ENCODE data around the gene RPL18.
A peak's percentile ranks its signal among the peaks of the same experiment; 100 is the strongest.
"Not testable (repeated sequence)": the region's sequence is repeated elsewhere in the genome, so short reads cannot be mapped to it uniquely, and the experiment has no call there.

The RPL18 gene

DNA sequence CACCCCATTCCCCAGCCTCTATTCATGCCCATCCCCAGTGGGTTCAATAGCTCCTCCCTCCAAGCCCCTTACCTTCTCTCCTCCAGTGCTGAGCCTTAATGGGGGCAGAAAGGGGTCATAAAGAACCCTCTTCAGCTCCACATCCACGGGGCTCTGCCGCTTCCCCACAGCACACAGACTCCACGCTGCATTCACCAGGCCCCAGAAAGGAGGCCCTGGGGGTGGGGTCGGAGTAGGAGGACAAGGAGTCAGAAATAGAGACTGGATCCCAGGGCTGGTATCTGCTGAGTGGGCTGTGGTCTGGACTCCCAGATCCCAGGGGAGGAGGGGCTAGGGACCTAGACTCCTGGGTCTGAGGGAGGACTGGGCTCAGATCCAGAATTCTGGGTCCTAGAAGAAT lies 25.4 kb upstream of the RPL18 start:
- no peak for DNase-seq

DNA sequence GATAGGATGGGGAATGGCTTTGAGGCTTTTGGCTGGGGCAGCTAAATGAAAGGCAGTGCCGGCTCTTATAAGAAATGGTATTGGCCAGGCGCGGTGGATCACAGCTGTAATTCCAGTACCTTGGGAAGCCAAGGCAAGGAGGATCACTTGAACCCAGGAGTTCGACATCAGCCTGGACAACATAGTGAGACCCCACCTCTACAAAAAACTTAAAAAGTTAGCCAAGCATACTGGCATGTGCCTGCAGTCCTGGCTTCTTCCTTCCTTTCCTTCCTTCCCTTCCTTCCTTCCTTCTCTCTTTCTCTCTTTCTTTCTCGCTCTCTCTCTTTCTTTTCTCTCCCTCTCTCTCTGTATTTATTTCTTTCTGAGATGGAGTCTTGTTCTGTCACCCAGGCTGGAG lies 23.9 kb upstream of the RPL18 start:
- DNase-seq = no peak

DNA sequence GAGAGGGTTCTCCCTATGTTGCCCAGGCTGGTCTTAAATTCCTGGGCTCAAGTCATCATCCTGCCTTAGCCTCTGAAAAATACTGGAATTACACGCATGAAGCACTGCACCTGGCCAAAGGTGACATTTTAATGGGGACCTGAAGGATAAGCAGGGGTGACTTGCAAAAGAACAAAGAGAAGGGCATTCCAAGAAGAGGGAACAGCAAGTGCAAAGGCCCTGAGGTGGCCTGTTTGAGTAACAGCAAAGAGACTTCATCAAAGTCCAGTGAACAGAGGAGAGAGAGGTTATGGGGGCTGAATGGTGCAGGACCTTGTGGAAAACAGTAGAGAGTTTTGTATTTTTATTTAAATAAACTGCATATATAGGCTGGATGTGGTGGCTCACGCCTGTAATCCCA lies 22.9 kb upstream of the RPL18 start:
- no peak for DNase-seq

DNA sequence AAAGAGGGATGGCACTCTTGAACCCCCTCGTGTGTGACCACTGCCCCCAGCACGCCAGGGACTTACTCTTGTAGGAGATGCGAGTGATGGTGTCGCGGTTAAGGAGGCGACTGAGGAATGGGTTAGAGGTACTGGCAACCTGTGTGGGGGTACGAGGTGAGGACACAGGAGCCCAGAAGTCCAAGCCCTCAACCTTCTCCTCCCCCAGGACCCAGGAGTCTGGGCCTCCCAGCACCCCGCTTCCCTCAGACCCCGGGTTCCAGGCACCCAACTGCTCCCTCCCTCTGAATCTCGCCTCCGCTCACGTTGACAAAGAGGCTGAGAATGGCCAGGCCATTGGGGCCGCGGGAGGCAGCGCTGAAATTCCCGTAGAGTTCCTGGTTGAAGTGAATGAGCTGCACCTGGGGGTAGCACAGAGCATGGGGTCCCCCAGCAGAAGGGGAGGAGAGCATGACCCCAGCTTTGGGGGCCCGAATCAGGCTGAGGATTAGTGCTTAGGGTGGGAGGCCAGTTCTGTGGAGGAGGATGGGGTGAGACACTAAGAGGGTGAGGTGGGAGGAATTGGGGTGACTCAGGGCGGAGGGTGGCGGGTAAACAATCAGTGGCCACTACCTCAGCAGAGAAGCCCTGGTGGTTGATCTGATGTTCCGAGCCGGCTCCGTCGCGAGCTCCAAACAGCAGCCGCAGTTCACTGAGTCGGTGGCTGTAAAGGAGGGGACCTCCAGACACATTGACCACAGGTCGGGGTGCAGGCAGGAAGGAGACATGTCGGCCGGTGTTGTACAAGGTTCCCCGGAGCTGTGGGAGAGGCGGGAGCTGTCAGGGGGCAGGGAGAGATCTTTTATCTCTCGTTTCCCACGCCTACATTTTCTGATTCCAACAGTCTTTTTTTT lies 20.8 kb upstream of the RPL18 start:
- DNase-seq = no peak

DNA sequence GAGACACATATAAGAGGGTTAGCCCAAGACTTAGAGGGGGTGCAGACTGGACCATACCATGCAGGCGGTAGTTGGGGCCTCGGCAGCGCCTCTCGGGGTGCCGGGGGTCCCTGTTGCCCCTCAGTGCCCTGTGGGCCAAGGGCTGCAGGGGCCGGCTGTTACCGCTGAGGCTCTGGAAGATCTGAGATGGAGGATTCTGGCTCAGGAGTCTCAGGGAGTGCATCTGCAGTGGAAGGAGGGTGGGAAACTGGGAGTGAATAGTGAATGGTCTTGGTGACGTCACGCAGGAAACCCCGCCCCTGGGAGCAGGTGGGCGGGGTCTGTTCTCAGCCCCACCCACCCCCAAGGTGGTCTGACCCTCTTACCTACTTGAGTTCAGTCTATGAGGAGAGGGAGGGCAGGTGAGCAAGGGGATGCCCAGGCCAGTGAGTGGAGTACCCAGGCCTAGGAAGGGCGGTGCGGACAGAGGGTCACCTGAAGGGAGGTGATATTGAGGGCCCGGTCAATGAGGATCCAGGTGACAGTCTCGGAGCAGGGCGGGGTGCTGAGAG lies 19.9 kb upstream of the RPL18 start:
- DNase-seq = peak; percentile 38

DNA sequence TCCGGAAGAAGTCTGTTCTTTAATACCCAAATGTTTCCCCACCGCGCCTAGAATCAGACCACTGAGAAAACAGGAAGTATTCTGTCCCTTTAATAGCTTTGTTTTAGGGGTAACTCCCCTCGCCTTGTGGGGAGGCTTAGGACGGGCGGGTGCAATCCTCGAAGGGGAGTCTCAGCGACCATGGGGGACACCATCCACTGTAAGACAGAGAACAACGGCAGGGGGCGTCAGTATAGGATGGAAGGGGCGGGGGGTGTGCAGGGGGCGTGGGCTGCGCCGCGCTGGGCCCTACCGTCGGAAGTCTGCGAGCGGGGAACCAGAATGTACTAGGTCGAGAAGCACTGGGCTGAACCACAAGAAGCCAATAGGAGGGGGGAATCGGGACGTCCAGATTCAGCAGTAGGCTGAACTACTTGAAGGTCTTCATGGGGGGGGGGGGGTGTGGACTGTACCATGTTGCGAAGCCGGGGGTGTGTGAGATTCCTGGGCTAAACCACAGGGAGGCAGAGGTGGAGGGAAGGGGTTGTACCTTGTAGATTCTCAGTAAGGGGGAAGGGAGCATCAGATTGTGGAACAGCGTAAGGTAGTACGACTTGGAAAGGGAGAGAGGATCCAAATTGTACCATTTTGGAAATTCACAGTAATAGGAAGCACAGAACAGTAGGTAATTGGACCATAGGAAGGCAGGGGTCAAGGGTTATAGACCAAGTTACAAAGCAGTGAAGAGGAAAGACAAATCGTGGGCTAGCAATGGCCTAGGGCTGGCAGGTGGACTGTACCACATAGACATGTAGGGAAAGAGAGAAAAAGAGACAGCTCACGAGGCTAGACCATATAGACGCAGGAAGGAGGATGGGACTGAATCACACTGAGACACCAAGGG lies 19.2 kb upstream of the RPL18 start:
- peak; percentile 96 for DNase-seq

DNA sequence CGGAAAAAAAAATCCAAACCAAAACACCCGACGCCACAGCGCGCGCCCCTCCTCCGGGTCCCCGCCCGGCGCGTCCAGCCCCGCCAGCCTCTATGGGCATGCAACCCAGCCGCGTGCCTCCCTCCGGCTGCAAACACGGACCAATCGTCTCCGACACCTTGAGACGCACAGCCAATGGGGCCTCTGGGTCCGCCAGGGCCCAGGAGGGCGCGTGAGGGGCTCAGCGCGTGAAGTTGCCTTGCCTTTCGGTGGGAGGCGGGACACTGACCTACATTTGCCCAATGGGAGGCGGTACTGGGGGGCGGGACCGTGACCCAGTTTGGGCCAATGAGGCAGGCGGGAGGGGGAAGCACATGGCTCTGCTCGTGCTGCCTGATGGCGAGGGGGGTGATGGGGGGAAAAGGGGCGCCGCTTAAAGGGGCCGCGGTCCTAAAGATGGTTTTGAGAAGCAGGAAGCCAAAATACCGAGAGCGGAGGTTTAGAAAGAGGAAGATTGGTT lies 18.5 kb upstream of the RPL18 start:
- peak; percentile 100 for DNase-seq

DNA sequence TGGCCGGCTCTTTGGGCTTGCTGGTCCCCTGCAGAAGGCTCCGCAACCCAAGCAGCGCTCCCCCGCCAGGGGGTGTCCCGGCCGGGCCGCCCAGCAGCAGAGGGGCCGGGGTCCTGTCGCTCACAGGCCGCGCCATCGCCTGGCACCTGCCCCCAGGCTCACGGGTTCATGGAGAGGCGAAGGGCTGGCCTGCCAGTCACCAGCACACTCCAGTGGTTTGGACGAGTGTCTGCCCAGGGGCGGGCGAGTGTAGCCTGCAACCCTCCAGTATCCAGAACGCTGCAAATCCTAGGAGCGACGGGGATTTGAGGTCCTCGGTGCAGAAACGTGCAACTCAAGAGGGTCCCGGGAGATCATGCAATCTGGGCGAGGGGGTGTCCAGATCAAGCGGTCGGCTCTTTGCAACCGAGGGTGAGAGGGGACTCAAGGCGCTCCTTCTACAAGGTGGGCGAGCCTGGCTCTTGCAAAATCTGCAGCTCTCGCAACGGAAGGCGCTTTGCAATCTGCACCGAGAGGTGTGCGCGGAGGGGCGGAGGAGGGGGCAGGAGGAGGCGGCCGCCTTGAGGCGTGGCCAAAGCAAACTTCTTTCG lies 18.0 kb upstream of the RPL18 start, which contains the start of gene DBP:
Gene DBP, minus strand, starts transcription at position 521 of the 590 bp plus-strand sequence. Its CDS starts 385 bp downstream, at position 136.
- no peak for DNase-seq

DNA sequence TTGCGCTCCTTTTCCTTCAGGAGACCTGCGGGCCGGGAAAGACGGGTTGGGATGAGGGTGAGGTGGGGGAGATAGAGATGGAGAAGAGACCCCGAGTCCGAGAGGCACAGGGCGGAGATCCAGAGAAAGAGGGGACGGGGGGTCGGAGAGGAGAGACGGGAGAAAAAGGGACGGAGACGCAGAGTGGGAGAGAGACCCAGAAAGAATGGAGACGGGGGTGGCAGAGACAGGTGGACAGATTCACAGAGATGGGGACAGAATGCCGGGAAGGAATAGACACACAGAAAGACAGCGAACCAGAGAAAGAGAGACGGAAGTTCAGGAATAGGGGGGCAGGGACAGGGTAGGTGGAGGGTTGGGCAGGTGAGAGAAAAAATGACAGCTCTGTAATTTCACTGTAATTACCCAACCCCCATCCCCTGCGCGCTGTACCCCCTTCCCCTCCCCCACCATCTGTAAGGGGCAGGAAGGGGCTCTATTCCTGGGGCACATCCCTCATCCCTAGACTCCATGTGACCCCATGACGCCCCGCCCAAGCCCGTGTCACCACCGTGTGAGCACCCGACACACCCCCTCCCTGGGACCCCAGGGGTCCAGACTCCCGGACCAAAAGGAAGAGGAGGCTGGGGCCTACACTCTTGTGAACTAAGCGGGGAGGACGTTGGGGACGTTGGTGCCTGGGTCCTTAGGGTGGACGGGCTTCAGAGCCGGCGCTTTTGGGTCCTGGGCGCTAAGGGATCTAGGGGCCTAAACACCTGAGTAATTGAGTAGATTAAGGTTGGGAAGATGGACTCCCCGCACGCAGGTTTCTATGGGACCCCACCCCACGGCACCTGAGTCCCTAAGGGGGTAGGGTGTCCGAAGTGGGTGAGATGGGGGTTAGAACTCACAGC lies 17.2 kb upstream of the RPL18 start:
- peak; percentile 63 for DNase-seq

DNA sequence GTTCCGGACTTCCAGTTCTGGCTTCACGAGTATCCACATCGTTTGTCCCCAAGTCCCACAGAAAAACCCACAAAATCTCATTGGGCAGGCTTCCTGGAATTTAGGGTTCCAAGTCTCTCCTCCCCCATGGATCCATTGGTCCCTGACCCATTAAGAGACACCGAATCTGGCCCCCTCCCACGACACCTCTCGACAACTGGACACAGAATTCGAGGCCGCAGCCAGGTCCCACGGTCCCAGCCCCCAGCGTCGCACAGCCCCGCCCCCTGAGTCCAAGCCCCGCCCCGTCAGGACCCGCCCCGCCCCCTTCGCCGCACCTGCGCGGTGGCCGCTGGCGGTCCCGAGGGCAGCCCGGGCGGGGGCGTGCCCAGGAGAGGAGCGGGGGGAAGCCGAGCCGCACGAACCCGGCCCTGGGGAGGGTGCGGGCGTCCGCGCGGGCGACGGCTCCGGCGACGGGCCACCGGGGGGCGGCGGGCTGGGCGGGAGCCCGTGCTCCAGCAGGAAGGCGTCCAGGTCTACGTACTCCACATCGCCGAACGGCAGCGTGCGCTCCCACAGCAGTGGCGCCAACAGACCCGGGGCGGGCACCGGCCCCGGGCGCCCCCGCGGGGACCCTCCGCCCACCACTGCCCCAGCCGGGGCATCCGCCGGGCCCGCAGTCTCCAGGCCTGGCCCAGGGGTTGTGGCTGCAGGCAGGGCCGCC lies 16.4 kb upstream of the RPL18 start:
- DNase-seq = peak; percentile 84

DNA sequence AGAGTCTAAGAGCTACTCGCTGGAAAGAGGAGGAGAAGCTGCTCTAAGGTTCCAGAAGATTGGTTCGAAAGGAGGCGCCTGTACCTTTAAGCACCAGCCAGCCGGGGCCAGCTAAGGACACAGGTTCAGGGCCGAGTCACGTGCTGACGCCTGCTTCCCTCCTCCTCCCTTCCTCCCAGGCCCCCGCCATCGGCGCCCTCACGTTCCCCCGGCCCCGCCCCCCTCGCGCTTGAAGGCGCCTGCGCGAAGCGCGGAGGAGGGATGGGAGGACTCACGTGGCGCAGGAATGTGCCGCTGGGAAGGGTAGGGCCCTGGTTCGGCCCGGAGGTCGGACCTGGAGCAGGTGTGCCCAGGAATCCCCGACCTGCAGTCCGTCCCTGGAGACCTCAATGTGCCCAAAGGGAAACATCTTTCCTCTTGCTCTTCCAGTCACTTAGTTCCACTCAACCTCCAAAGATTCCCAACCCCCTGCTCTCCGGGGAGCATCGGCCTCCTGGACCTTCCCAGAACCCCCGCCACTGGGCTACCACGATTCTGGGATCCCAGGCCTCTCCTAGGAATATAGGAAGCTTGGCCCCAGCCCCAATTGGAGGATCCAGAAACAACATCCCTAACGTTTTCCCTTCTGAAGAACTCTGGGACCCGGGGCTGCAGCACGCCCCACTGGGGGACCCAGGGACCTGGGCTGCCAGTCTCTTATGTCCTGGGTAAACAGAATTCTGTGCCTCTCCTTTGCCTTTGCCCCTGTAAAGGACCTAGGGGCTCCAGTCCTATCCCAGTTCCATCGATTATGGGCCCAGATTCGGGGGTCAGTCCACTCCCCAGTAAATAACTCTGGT lies 15.7 kb upstream of the RPL18 start:
- peak; percentile 99 for DNase-seq

DNA sequence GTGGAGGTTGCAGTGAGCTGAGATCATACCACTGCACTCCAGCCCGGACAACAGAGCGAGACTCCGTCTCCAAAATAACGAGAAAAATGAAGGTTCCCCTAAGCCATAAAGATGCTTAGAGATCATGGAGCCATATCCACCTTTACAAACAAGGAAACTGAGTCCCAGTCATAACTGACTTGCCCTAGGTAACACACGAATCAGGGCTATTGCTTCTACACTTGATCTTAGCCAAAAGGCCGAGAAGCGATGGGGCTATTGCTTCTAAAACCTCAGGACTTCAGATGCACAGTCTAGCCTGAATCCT lies 15.0 kb upstream of the RPL18 start:
- no peak for DNase-seq

DNA sequence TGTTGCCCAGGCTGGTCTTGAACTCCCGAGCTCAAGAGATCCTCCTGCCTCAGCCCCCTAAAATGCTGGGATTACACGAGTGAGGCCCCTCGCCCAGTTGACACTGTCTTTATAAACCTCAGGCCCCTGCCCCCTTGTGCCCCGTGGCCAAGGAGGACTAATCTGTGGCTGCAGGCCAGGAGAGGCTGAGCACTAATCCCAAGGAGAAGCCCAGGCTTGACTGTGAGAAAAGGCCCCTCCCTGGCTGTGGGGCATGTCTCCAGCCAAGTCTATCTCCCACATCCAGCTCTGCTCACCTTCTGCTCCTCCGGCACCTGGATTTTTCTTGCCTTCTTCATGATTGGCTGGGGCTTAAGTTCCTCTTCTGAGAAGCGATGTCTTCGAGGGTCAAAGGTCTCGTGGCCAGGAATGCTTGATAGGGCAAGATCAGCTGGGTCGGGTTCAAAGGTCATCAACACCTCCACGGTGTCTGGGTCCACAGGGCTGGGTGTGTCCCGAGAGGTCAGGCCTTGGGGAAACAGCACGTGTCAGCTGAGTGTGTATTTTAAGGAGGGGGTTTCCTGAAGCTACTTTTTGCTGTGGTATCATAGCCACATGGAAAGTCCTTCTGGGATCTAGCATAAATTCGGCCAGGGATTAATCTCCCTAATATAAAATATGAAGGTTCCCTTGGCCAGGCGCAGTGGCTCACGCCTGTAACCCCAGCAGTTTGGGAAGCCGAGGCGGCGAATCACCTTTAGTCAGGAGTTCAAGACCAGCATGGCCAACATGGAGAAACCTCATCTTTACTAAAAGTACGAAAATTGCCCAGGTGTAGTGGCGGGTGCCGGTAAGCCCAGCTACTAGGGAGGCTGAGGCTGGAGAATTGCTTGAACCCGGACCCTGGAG lies 14.4 kb upstream of the RPL18 start:
- DNase-seq = no peak

DNA sequence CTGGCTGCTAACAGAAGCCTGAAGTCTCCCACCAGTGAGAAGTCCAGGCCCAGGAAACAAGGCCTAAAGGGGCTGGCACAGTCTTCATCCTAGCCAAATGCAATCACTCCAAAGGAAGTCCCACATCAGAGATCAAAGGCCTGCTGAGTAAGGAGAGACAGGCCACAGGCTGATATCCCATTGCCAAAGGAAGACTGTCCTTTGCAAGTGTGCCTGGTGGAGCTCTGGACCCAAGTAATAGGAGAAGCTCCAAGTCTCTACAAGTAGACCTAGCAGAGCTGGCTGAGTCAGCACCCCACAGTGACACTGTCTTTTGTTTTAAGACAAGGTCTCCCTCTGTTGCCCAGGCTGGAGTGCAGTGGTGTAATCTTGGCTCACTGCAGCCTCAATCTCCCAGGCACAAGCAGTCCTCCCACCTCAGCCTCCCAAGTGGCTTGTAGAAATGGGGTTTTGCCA lies 13.7 kb upstream of the RPL18 start:
- DNase-seq = no peak

DNA sequence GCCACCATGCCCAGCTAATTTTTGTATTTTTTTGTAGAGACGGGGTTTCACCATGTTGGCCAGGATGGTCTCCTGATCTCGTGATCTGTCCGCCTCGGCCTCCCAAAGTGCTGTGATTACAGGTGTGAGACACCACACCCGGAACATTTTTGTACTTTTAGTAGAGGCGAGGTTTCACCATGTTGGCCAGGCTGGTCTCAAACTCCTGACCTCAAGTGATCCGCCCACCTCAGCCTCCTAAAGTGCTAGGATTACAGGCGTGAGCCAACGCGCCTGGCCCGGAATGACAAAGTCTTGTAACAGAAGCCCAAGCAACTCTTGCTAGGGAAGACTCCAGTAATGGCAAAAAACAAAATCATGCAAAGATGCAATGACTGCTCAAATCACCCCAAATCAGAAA lies 13.3 kb upstream of the RPL18 start:
- DNase-seq = not testable (repeated sequence)

DNA sequence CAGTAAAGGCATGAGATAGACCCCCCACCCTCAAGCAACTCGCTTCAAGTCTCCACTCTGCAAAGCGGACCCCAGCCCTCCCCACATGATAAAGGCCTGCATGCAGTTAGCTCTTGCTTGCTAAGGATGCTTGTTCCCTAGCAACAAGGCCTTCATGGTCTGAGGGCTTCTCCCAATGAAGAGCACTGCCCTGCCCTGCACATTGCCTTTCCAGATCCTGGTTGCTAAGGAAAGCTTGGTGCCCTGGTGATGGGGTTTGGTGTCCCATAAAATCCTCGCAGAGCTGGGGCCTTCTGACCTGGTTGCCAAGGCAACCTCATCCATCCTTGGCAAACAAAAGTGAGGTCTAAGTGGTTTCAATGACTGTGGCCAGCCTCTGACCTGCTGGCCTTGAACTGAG lies 12.2 kb upstream of the RPL18 start:
- no peak for DNase-seq

DNA sequence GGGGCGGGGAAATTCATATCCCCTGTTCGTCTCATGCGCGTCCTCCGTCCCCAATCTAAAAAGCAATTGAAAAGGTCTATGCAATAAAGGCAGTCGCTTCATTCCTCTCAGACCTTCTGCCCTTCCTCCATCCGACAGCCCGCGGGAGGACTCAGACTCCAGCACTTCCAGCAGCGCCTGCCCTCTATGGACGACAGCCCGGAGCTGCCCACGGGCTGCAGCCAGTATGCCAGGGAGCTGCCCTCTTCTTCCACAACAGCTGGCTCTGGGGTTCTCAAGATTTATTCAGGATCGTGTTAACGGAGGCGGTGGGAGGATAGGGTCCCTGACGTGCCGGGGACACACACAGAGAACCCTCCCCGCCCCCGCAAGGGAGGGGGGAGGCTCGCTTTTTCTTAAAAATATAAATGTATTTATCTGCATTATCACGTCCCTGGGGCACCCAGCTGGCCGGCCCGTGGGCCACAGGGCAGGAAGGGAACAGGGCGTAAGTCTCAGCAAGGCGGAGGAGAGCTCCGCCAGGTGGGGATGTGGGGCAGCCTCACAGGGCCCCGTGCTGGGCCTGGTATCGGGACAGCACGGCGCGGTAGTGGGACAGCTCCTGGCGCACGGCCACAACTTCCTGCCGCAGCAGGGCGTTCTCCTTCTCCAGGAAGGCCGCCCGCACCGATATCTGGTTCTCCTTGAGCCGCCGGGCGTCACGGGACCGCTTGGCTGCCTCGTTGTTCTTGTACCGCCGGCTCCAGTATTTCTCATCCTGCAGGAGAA lies 11.5 kb upstream of the RPL18 start:
- no peak for DNase-seq

DNA sequence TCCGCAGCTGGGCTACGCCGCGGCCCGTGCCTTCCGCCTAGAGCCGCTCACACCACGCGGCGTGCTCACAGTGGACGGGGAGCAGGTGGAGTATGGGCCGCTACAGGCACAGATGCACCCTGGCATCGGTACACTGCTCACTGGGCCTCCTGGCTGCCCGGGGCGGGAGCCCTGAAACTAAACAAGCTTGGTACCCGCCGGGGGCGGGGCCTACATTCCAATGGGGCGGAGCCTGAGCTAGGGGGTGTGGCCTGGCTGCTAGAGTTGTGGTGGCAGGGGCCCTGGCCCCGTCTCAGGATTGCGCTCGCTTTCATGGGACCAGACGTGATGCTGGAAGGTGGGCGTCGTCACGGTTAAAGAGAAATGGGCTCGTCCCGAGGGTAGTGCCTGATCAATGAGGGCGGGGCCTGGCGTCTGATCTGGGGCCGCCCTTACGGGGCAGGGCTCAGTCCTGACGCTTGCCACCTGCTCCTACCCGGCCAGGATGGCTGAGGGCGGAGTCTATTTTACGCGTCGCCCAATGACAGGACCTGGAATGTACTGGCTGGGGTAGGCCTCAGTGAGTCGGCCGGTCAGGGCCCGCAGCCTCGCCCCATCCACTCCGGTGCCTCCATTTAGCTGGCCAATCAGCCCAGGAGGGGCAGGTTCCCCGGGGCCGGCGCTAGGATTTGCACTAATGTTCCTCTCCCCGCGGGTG lies 10.8 kb upstream of the RPL18 start:
- no peak for DNase-seq
